ENCODE data around the gene PDLIM1.
"Not testable (repeated sequence)": the region's sequence is repeated elsewhere in the genome, so short reads cannot be mapped to it uniquely, and the experiment has no call there.

The PDLIM1 gene

GRCh38 chr10:95214369-95214768 is 76.4 kb downstream of the PDLIM1 start:
- no peak overlapping the region for H2AK5ac ChIP-seq (ENCODE audit: low read length)
- no peak overlapping the region for H3K4me2 ChIP-seq (ENCODE audit: low read length)
- H4K5ac ChIP-seq (ENCODE audit: low read length): no peak overlapping the region
- H3K56ac ChIP-seq (ENCODE audit: low read length): no peak overlapping the region
- H2BK15ac ChIP-seq (replicated peaks; ENCODE audit: low read depth): no peak overlapping the region
- H3K27me3 ChIP-seq (ENCODE audit: insufficient read depth, low read length, poor library complexity): no peaks in the 10 kb centered on the region
- no peak overlapping the region for H3K9ac ChIP-seq (ENCODE audit: low read length)
- DNase-seq: no peak
- no peak overlapping the region for H4K8ac ChIP-seq (ENCODE audit: low read depth, low read length)
- no peak overlapping the region for H3K18ac ChIP-seq (ENCODE audit: low read length)
- peaks cover 2% of the 10 kb centered on the region for H3K4me1 ChIP-seq (ENCODE audit: control insufficient read depth, low read depth, low read length)
- H3K4me3 ChIP-seq (ENCODE audit: low read length): no peak overlapping the region
- no peak overlapping the region for H3K27ac ChIP-seq (ENCODE audit: low read depth, low read length)
- H3K4ac ChIP-seq (ENCODE audit: low read depth, low read length): no peak overlapping the region
- H2BK5ac ChIP-seq (ENCODE audit: low read length): no peak overlapping the region
- WGBS (ENCODE audit: extremely low coverage, insufficient coverage, low lambda C conversion rate): no CpG with 5 or more reads among the region's 2 CpGs
- H2BK120ac ChIP-seq (ENCODE audit: low read depth, low read length): no peak overlapping the region
- H3K36me3 ChIP-seq (ENCODE audit: control insufficient read depth, insufficient read depth, low read length): no peaks in the 10 kb centered on the region
- H3K23ac ChIP-seq (ENCODE audit: low read length): no peak overlapping the region
- H3K79me1 ChIP-seq (ENCODE audit: low read length): no peaks in the 10 kb centered on the region
- no peaks in the 10 kb centered on the region for H3K79me2 ChIP-seq (ENCODE audit: control insufficient read depth, insufficient read depth, low read length)

- Histone ChIP-seq H2BK15ac (replicated peaks; ENCODE audit: low read depth) (no peak overlapping the region), H2BK5ac (ENCODE audit: low read length) (no peak overlapping the region), H3K4me1 (ENCODE audit: control insufficient read depth, low read depth, low read length) (peaks cover 2% of the 10 kb centered on the region), H3K56ac (ENCODE audit: low read length) (no peak overlapping the region), H3K9ac (ENCODE audit: low read length) (no peak overlapping the region), H2BK120ac (ENCODE audit: low read depth, low read length) (no peak overlapping the region), H3K27ac (ENCODE audit: low read depth, low read length) (no peak overlapping the region), H3K79me2 (ENCODE audit: control insufficient read depth, insufficient read depth, low read length) (no peaks in the 10 kb centered on the region), H3K23ac (ENCODE audit: low read length) (no peak overlapping the region), H4K5ac (ENCODE audit: low read length) (no peak overlapping the region), H4K8ac (ENCODE audit: low read depth, low read length) (no peak overlapping the region), H3K27me3 (ENCODE audit: insufficient read depth, low read length, poor library complexity) (no peaks in the 10 kb centered on the region), H3K79me1 (ENCODE audit: low read length) (no peaks in the 10 kb centered on the region), H3K36me3 (ENCODE audit: control insufficient read depth, insufficient read depth, low read length) (no peaks in the 10 kb centered on the region), H2AK5ac (ENCODE audit: low read length) (no peak overlapping the region), H3K18ac (ENCODE audit: low read length) (no peak overlapping the region), H3K4me2 (ENCODE audit: low read length) (no peak overlapping the region), H3K4me3 (ENCODE audit: low read length) (no peak overlapping the region), H3K4ac (ENCODE audit: low read depth, low read length) (no peak overlapping the region)
- WGBS (ENCODE audit: extremely low coverage, insufficient coverage, low lambda C conversion rate): no CpG with 5 or more reads among the region's 3 CpGs
- DNase-seq: peak; percentile 71
Observed at GRCh38 chr10:95211606-95212279, 79.1 kb downstream of the PDLIM1 start.

GRCh38 chr10:95209509-95210127 is 81.2 kb downstream of the PDLIM1 start:
- Histone ChIP-seq H3K23ac (ENCODE audit: low read length) (no peak overlapping the region), H3K36me3 (ENCODE audit: control insufficient read depth, insufficient read depth, low read length) (no peaks in the 10 kb centered on the region), H3K27me3 (ENCODE audit: insufficient read depth, low read length, poor library complexity) (no peaks in the 10 kb centered on the region), H2BK15ac (replicated peaks; ENCODE audit: low read depth) (no peak overlapping the region), H2BK120ac (ENCODE audit: low read depth, low read length) (no peak overlapping the region), H3K79me1 (ENCODE audit: low read length) (no peaks in the 10 kb centered on the region), H4K5ac (ENCODE audit: low read length) (peak overlapping the region; percentile 5), H3K4me2 (ENCODE audit: low read length) (no peak overlapping the region), H3K4ac (ENCODE audit: low read depth, low read length) (no peak overlapping the region), H3K27ac (ENCODE audit: low read depth, low read length) (no peak overlapping the region), H4K8ac (ENCODE audit: low read depth, low read length) (peak overlapping the region; percentile 94), H2BK5ac (ENCODE audit: low read length) (no peak overlapping the region), H2AK5ac (ENCODE audit: low read length) (no peak overlapping the region), H3K18ac (ENCODE audit: low read length) (no peak overlapping the region), H3K79me2 (ENCODE audit: control insufficient read depth, insufficient read depth, low read length) (no peaks in the 10 kb centered on the region), H3K9ac (ENCODE audit: low read length) (peak overlapping the region; percentile 28), H3K4me3 (ENCODE audit: low read length) (no peak overlapping the region), H3K56ac (ENCODE audit: low read length) (peak overlapping the region; percentile 77), H3K4me1 (ENCODE audit: control insufficient read depth, low read depth, low read length) (peaks cover 2% of the 10 kb centered on the region)
- no CpG with 5 or more reads among the region's 6 CpGs for WGBS (ENCODE audit: extremely low coverage, insufficient coverage, low lambda C conversion rate)
- no peak for DNase-seq

GRCh38 chr10:95208702-95209391 is 82.0 kb downstream of the PDLIM1 start:
- peak overlapping the region; percentile 29 for H3K23ac ChIP-seq (ENCODE audit: low read length)
- no peak overlapping the region for H2BK15ac ChIP-seq (replicated peaks; ENCODE audit: low read depth)
- peak overlapping the region; percentile 60 for H3K27ac ChIP-seq (ENCODE audit: low read depth, low read length)
- peak overlapping the region; percentile 94 for H4K8ac ChIP-seq (ENCODE audit: low read depth, low read length)
- H3K4me1 ChIP-seq (ENCODE audit: control insufficient read depth, low read depth, low read length): peaks cover 2% of the 10 kb centered on the region
- peak overlapping the region; percentile 5 for H2BK120ac ChIP-seq (ENCODE audit: low read depth, low read length)
- DNase-seq: peak; percentile 32
- H3K79me1 ChIP-seq (ENCODE audit: low read length): no peaks in the 10 kb centered on the region
- no peaks in the 10 kb centered on the region for H3K79me2 ChIP-seq (ENCODE audit: control insufficient read depth, insufficient read depth, low read length)
- H2AK5ac ChIP-seq (ENCODE audit: low read length): peak overlapping the region; percentile 75
- H3K4me3 ChIP-seq (ENCODE audit: low read length): no peak overlapping the region
- peak overlapping the region; percentile 13 for H2BK5ac ChIP-seq (ENCODE audit: low read length)
- peak overlapping the region; percentile 56 for H3K4ac ChIP-seq (ENCODE audit: low read depth, low read length)
- no peak overlapping the region for H3K4me2 ChIP-seq (ENCODE audit: low read length)
- peak overlapping the region; percentile 5 for H4K5ac ChIP-seq (ENCODE audit: low read length)
- H3K18ac ChIP-seq (ENCODE audit: low read length): peak overlapping the region; percentile 8
- no CpG with 5 or more reads among the region's 8 CpGs for WGBS (ENCODE audit: extremely low coverage, insufficient coverage, low lambda C conversion rate)
- H3K27me3 ChIP-seq (ENCODE audit: insufficient read depth, low read length, poor library complexity): no peaks in the 10 kb centered on the region
- H3K9ac ChIP-seq (ENCODE audit: low read length): peak overlapping the region; percentile 28
- H3K36me3 ChIP-seq (ENCODE audit: control insufficient read depth, insufficient read depth, low read length): no peaks in the 10 kb centered on the region
- H3K56ac ChIP-seq (ENCODE audit: low read length): peak overlapping the region; percentile 77

GRCh38 chr10:95202865-95203264 is 87.9 kb downstream of the PDLIM1 start:
- not testable (repeated sequence) for H3K4me3 ChIP-seq (ENCODE audit: low read length); H2BK120ac ChIP-seq (ENCODE audit: low read depth, low read length); H3K4me1 ChIP-seq (ENCODE audit: control insufficient read depth, low read depth, low read length); H3K4me2 ChIP-seq (ENCODE audit: low read length); H4K8ac ChIP-seq (ENCODE audit: low read depth, low read length); H2BK5ac ChIP-seq (ENCODE audit: low read length); H3K4ac ChIP-seq (ENCODE audit: low read depth, low read length); H3K23ac ChIP-seq (ENCODE audit: low read length); H3K36me3 ChIP-seq (ENCODE audit: control insufficient read depth, insufficient read depth, low read length); H3K27ac ChIP-seq (ENCODE audit: low read depth, low read length); H2AK5ac ChIP-seq (ENCODE audit: low read length); H3K27me3 ChIP-seq (ENCODE audit: insufficient read depth, low read length, poor library complexity); H2BK15ac ChIP-seq (replicated peaks; ENCODE audit: low read depth); H3K79me2 ChIP-seq (ENCODE audit: control insufficient read depth, insufficient read depth, low read length); H3K56ac ChIP-seq (ENCODE audit: low read length); DNase-seq; H3K79me1 ChIP-seq (ENCODE audit: low read length); H3K18ac ChIP-seq (ENCODE audit: low read length); H3K9ac ChIP-seq (ENCODE audit: low read length); H4K5ac ChIP-seq (ENCODE audit: low read length)
- no CpG with 5 or more reads among the region's 5 CpGs for WGBS (ENCODE audit: extremely low coverage, insufficient coverage, low lambda C conversion rate)
